HG03442 (cell line): ENCODE measurements around the gene CTAG1A.
"Not testable (repeated sequence)": the region's sequence is repeated elsewhere in the genome, so short reads cannot be mapped to it uniquely, and the experiment has no call there.

Experiments used
- ATAC-seq: cut with Tn5 transposase; IDR thresholded peaks from one replicate; pipeline ENCODE4 v1.9.1; 2021; ENCODE audit warnings: mild to moderate bottlenecking, moderate library complexity; ENCODE audit not compliant: unreplicated experiment

Gene CTAG1A

GRCh38 chrX:154570361-154570760 lies 14.6 kb upstream of the CTAG1A start:
- not testable (repeated sequence) for ATAC-seq

GRCh38 chrX:154573061-154573460 lies 11.9 kb upstream of the CTAG1A start:
- not testable (repeated sequence) for ATAC-seq

GRCh38 chrX:154575076-154575475 lies 9.9 kb upstream of the CTAG1A start:
- not testable (repeated sequence) for ATAC-seq

GRCh38 chrX:154582994-154583393 lies 1.9 kb upstream of the CTAG1A start:
- ATAC-seq, result not testable (repeated sequence)

GRCh38 chrX:154590415-154590814 lies 5.5 kb downstream of the CTAG1A start:
- not testable (repeated sequence) for ATAC-seq

GRCh38 chrX:154592505-154592904 lies 7.6 kb downstream of the CTAG1A start:
- no peak for ATAC-seq

- no peak for ATAC-seq
These were observed 8.3 kb downstream of the CTAG1A start for GRCh38 chrX:154593201-154593600.

- ATAC-seq, result no peak
These were observed 9.6 kb downstream of the CTAG1A start for GRCh38 chrX:154594491-154594890.

- no peak for ATAC-seq
These were observed 10.8 kb downstream of the CTAG1A start for GRCh38 chrX:154595559-154596249.

- ATAC-seq, result no peak
These were observed 11.5 kb downstream of the CTAG1A start for GRCh38 chrX:154596290-154596929.

- no peak for ATAC-seq
These were observed 12.3 kb downstream of the CTAG1A start for GRCh38 chrX:154597221-154597620.

GRCh38 chrX:154598656-154599055 lies 13.7 kb downstream of the CTAG1A start:
- no peak for ATAC-seq

GRCh38 chrX:154599531-154599930 lies 14.6 kb downstream of the CTAG1A start:
- no peak for ATAC-seq

GRCh38 chrX:154600759-154601374 lies 15.9 kb downstream of the CTAG1A start:
- no peak for ATAC-seq

GRCh38 chrX:154602226-154602625 lies 17.3 kb downstream of the CTAG1A start:
- no peak for ATAC-seq

GRCh38 chrX:154602766-154603437 lies 18.0 kb downstream of the CTAG1A start:
- ATAC-seq, result no peak

GRCh38 chrX:154603438-154604430 lies 18.8 kb downstream of the CTAG1A start:
- no peak for ATAC-seq

GRCh38 chrX:154605566-154605965 lies 20.6 kb downstream of the CTAG1A start:
- ATAC-seq, result no peak

GRCh38 chrX:154607370-154607769 lies 22.4 kb downstream of the CTAG1A start:
- ATAC-seq, result no peak

- ATAC-seq, result not testable (repeated sequence)
These were observed 23.0 kb downstream of the CTAG1A start for GRCh38 chrX:154607976-154608375.
